ENCODE results near the gene SYNPR.

SYNPR gene

DNA sequence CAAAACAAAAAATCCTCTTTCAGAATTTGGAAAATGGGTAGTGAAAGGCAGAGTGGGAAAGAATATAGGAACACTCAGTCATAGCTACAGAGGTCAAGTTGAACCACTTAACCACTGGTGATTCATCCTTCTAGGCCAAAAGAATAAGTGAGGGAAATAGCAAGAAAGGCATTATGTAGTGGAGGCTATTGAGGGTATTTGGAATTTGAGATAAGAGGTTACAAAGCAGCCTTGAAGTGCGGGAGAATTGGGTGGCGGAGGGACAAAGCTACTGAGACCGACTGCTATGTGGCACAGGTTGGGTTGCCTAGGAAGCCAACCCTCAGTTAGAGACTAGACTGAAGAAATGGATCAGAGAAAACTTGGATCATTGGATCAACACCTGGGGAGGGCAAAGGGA, 109.5 kb downstream of the SYNPR start:
- Histone ChIP-seq H3K4me2 (ENCODE audit: low read length) (no peak overlapping the region), H3K4me3 (ENCODE audit: low read depth, low read length, poor library complexity, severe bottlenecking) (no peak overlapping the region), H3K9me2 (ENCODE audit: low read depth, low read length) (no peaks in the 10 kb centered on the region), H2AFZ (ENCODE audit: low read length) (no peak overlapping the region), H4K20me1 (ENCODE audit: insufficient read depth, low read length) (no peaks in the 10 kb centered on the region), H3K9me3 (ENCODE audit: low read length) (no peaks in the 10 kb centered on the region), H3K27ac (ENCODE audit: low read depth, low read length, poor library complexity, severe bottlenecking) (no peak overlapping the region), H3K4me1 (ENCODE audit: insufficient read depth, low read length, severe bottlenecking) (no peaks in the 10 kb centered on the region), H3K79me2 (ENCODE audit: insufficient read depth, low read length) (no peaks in the 10 kb centered on the region), H3K27me3 (ENCODE audit: insufficient read depth, low read length) (no peaks in the 10 kb centered on the region), H3K9ac (ENCODE audit: low read length) (no peak overlapping the region), H3F3A (ENCODE audit: insufficient read depth, low read length) (no peaks in the 10 kb centered on the region), H3K36me3 (ENCODE audit: insufficient read depth, low read length) (no peaks in the 10 kb centered on the region)
- TF ChIP-seq, protein P1, sequence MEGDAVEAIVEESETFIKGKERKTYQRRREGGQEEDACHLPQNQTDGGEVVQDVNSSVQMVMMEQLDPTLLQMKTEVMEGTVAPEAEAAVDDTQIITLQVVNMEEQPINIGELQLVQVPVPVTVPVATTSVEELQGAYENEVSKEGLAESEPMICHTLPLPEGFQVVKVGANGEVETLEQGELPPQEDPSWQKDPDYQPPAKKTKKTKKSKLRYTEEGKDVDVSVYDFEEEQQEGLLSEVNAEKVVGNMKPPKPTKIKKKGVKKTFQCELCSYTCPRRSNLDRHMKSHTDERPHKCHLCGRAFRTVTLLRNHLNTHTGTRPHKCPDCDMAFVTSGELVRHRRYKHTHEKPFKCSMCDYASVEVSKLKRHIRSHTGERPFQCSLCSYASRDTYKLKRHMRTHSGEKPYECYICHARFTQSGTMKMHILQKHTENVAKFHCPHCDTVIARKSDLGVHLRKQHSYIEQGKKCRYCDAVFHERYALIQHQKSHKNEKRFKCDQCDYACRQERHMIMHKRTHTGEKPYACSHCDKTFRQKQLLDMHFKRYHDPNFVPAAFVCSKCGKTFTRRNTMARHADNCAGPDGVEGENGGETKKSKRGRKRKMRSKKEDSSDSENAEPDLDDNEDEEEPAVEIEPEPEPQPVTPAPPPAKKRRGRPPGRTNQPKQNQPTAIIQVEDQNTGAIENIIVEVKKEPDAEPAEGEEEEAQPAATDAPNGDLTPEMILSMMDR (IDR thresholded peaks at IDR 0.05; ENCODE audit: low read length), result no peak

DNA sequence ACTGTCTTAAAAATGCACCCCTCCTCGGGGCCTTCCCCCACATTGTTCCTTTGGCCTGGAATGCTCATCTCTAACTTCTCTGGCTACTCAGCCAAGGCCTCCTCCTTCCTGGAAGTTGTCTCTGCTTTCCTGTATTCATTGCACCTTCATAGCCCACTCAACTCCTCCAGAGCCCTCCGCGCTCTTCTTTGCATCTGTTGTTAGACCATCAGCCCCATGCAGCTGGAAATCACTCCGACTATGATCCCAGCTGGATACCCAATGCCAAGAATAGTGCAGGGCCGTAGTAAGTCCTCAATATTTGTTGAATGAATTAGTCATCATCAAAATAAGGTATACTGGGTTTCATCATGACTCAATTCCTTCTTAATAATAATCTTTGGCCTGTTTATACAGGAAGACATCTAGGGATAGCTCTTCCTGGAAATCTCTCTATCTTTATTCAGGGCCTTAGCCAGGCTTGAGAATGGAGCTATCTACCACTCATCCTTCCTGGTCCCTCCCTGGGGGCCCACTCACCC, 112.7 kb downstream of the SYNPR start:
- H3K27ac ChIP-seq (ENCODE audit: low read depth, low read length, poor library complexity, severe bottlenecking), result no peak overlapping the region
- no peaks in the 10 kb centered on the region for H3K4me1 ChIP-seq (ENCODE audit: insufficient read depth, low read length, severe bottlenecking)
- no peaks in the 10 kb centered on the region for H3K9me2 ChIP-seq (ENCODE audit: low read depth, low read length)
- H3K4me2 ChIP-seq (ENCODE audit: low read length), result no peak overlapping the region
- no peak overlapping the region for H3K4me3 ChIP-seq (ENCODE audit: low read depth, low read length, poor library complexity, severe bottlenecking)
- H3F3A ChIP-seq (ENCODE audit: insufficient read depth, low read length), result no peaks in the 10 kb centered on the region
- no peaks in the 10 kb centered on the region for H3K27me3 ChIP-seq (ENCODE audit: insufficient read depth, low read length)
- no peaks in the 10 kb centered on the region for H3K36me3 ChIP-seq (ENCODE audit: insufficient read depth, low read length)
- H2AFZ ChIP-seq (ENCODE audit: low read length), result no peak overlapping the region
- TF ChIP-seq, protein P1 (IDR thresholded peaks at IDR 0.05; ENCODE audit: low read length), result no peak
- no peak for TF ChIP-seq EZH2 (IDR thresholded peaks at IDR 0.05; ENCODE audit: borderline replicate concordance, low read length)
- no peaks in the 10 kb centered on the region for H3K9me3 ChIP-seq (ENCODE audit: low read length)
- H3K79me2 ChIP-seq (ENCODE audit: insufficient read depth, low read length), result no peaks in the 10 kb centered on the region
- no peak overlapping the region for H3K9ac ChIP-seq (ENCODE audit: low read length)
- H4K20me1 ChIP-seq (ENCODE audit: insufficient read depth, low read length), result no peaks in the 10 kb centered on the region

DNA sequence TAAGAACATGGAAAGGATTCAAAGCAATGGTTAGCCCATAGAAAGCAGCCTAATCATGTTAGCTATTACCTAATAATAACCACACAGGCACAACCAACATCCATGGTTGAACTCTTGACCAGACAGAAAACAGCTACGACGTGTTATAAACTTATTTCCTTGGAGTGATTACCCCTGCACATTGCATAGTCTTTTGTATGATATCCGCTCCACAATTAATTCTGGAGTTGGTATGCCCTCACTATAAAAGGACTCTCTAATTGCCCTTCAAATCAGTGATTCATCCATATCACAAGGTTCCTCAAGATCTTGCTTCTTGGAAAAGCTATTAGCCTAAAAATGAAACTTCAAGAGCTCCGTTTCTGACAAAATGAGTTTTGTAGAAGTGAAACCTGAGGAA, 117.9 kb downstream of the SYNPR start:
- H3K27me3 ChIP-seq (ENCODE audit: insufficient read depth, low read length), result no peaks in the 10 kb centered on the region
- H3K9me2 ChIP-seq (ENCODE audit: low read depth, low read length), result no peaks in the 10 kb centered on the region
- no peak overlapping the region for H3K27ac ChIP-seq (ENCODE audit: low read depth, low read length, poor library complexity, severe bottlenecking)
- H3K9ac ChIP-seq (ENCODE audit: low read length), result no peak overlapping the region
- no peaks in the 10 kb centered on the region for H3K36me3 ChIP-seq (ENCODE audit: insufficient read depth, low read length)
- H3K9me3 ChIP-seq (ENCODE audit: low read length), result no peaks in the 10 kb centered on the region
- H4K20me1 ChIP-seq (ENCODE audit: insufficient read depth, low read length), result no peaks in the 10 kb centered on the region
- no peak overlapping the region for H3K4me2 ChIP-seq (ENCODE audit: low read length)
- H3K4me1 ChIP-seq (ENCODE audit: insufficient read depth, low read length, severe bottlenecking), result no peaks in the 10 kb centered on the region
- H3K79me2 ChIP-seq (ENCODE audit: insufficient read depth, low read length), result no peaks in the 10 kb centered on the region
- no peak for TF ChIP-seq EZH2 (IDR thresholded peaks at IDR 0.05; ENCODE audit: borderline replicate concordance, low read length)
- TF ChIP-seq, protein P1 (IDR thresholded peaks at IDR 0.05; ENCODE audit: low read length), result no peak
- no peak overlapping the region for H3K4me3 ChIP-seq (ENCODE audit: low read depth, low read length, poor library complexity, severe bottlenecking)
- no peak overlapping the region for H2AFZ ChIP-seq (ENCODE audit: low read length)
- H3F3A ChIP-seq (ENCODE audit: insufficient read depth, low read length), result no peaks in the 10 kb centered on the region

All from OCI-LY1 (cell line).